Skin of body (tissue), 2 donors: Measurements from ENCODE around the gene RERE. TPM values are rescaled to one million over a fixed set of nuclear protein-coding genes. Genes with fewer than 3 reads are reported as not detected.

ENCODE experiments used
- DNase-seq: peaks from one replicate; lab custom pipeline; 2025; lab: John Stamatoyannopoulos, UW
- total RNA-seq: library from RNA; depleted of rRNA; stranded (reverse); fragments of >200 nt; gene quantifications from one replicate; pipeline ENCODE4 v1.2.3, GENCODE V29; 2014

The RERE gene
- total RNA-seq, 1 donor from 2014 or later: 125 TPM

- DNase-seq: no peak
Measured at GRCh38 chr1:8551613-8552489, 265.6 kb downstream of the RERE start.

GRCh38 chr1:8551057-8551456 lies 266.4 kb downstream of the RERE start:
- no peak for DNase-seq

- no peak for DNase-seq
Measured at GRCh38 chr1:8547791-8548190, 269.6 kb downstream of the RERE start.

- no peak for DNase-seq
Measured at GRCh38 chr1:8545078-8545477, 272.4 kb downstream of the RERE start.

GRCh38 chr1:8544644-8545043 lies 272.8 kb downstream of the RERE start:
- DNase-seq: no peak

- DNase-seq: no peak
Measured at GRCh38 chr1:8543965-8544364, 273.5 kb downstream of the RERE start.

GRCh38 chr1:8541961-8542521 lies 275.4 kb downstream of the RERE start:
- no peak for DNase-seq

GRCh38 chr1:8540971-8541370 lies 276.5 kb downstream of the RERE start:
- DNase-seq: no peak

- no peak for DNase-seq
Measured at GRCh38 chr1:8540261-8540941, 277.0 kb downstream of the RERE start.

GRCh38 chr1:8539683-8540082 lies 277.8 kb downstream of the RERE start:
- DNase-seq: no peak

GRCh38 chr1:8538502-8538901 lies 278.9 kb downstream of the RERE start:
- DNase-seq: no peak

GRCh38 chr1:8537991-8538390 lies 279.4 kb downstream of the RERE start:
- no peak for DNase-seq

- DNase-seq: no peak
Measured at GRCh38 chr1:8536515-8536914, 280.9 kb downstream of the RERE start.

- no peak for DNase-seq
Measured at GRCh38 chr1:8533907-8534306, 283.5 kb downstream of the RERE start.

GRCh38 chr1:8533124-8533523 lies 284.3 kb downstream of the RERE start:
- no peak for DNase-seq

- no peak for DNase-seq
Measured at GRCh38 chr1:8529901-8530300, 287.5 kb downstream of the RERE start.

GRCh38 chr1:8527941-8528340 lies 289.5 kb downstream of the RERE start:
- no peak for DNase-seq

- peak; percentile 99 for DNase-seq
Measured at GRCh38 chr1:8525558-8526275, 291.7 kb downstream of the RERE start.

GRCh38 chr1:8525216-8525557 lies 292.3 kb downstream of the RERE start:
- DNase-seq: no peak

- DNase-seq: no peak
Measured at GRCh38 chr1:8524627-8525157, 292.7 kb downstream of the RERE start.

GRCh38 chr1:8523666-8524206 lies 293.7 kb downstream of the RERE start:
- DNase-seq: no peak
